ENCODE measurements around the gene EYA2. TPM values are rescaled to one million over a fixed set of nuclear protein-coding genes. Genes with fewer than 3 reads are reported as not detected.

EYA2 gene
- total RNA-seq, 1 donor from 2014 or later: 1.3 TPM

DNA sequence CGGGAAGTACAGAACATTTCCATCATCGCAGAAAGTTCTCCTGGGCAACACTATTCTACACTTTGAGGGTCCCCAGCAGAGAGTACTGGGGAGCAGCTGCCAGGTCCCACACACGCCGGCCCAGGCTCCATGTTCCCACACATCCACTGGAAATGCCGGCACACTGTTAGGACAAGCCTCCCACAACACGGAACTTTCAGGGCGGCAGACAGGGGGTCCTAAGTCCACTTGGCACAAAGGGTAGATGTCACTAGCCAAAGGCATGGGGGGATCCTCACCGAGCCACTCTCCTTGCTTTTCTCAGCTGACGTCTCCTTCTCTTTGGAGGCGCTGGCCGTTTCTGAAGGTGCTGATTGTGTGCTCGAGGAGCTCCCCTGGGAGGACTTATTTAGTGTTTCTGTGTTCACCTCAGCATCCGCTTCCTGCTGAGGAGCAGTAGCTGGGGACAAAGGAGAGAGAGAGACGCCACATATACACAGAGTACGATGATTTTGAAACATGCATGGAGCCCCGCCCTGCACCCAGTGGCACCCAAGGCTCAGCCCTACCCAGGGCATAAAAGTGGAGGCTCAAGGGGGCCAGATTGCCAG is 326.5 kb downstream of the EYA2 start:
- H3K27ac Mint-ChIP-seq (ENCODE audit: unreplicated experiment): no peak overlapping the region

GRCh38 chr20:47222468-47223119 is 328.0 kb downstream of the EYA2 start:
- Mint-ChIP-seq H3K27me3 (ENCODE audit: low read depth) (no peaks in the 10 kb centered on the region), H3K4me1 (peaks cover 8% of the 10 kb centered on the region), H3K9me3 (no peaks in the 10 kb centered on the region), H3K27ac (ENCODE audit: unreplicated experiment) (no peak overlapping the region), H3K4me3 (no peak overlapping the region), H3K36me3 (ENCODE audit: low read depth) (peaks cover 36% of the 10 kb centered on the region)
- TF ChIP-seq CTCF (conservative IDR thresholded peaks at IDR 0.05): no peak
- no peak for DNase-seq (ENCODE audit: low read depth, low spot score)

More for the DNA sequence above, 326.5 kb downstream of the EYA2 start:
- Mint-ChIP-seq H3K4me1 (peaks cover 8% of the 10 kb centered on the region), H3K9me3 (no peaks in the 10 kb centered on the region), H3K27me3 (ENCODE audit: low read depth) (no peaks in the 10 kb centered on the region), H3K4me3 (no peak overlapping the region), H3K36me3 (ENCODE audit: low read depth) (peaks cover 34% of the 10 kb centered on the region)
- TF ChIP-seq CTCF (conservative IDR thresholded peaks at IDR 0.05): no peak
- DNase-seq (ENCODE audit: low read depth, low spot score): no peak

- Mint-ChIP-seq H3K4me1 (peaks cover 8% of the 10 kb centered on the region), H3K27ac (ENCODE audit: unreplicated experiment) (no peak overlapping the region), H3K36me3 (ENCODE audit: low read depth) (peaks cover 29% of the 10 kb centered on the region), H3K27me3 (ENCODE audit: low read depth) (no peaks in the 10 kb centered on the region), H3K4me3 (no peak overlapping the region), H3K9me3 (no peaks in the 10 kb centered on the region)
- TF ChIP-seq CTCF (conservative IDR thresholded peaks at IDR 0.05): no peak
- DNase-seq (ENCODE audit: low read depth, low spot score): no peak
Measured at GRCh38 chr20:47223896-47224295, 329.3 kb downstream of the EYA2 start.

DNA sequence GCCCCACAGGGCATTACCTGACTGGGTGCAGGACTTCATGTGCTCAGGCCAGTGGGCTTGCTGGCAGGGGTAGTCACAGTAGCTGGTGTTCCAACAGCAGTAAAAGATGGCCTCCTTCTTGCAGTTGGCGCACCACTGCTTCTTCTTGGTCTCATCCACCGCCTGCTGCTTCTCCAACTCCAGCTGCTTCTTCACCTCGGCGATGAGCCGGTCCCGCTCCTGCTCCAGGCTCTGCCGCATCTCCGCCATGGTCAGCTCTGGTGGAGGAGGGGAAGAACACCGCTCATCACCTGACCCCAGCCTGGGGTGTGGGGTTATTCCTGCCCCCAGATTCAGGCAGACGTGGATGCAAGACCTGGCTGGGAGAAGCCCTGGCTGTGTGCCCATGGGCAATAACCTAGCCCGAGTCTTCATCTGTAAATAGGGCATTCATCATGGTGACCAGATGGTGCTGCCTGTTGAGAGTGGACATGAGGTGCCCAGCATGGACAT is 329.7 kb downstream of the EYA2 start:
- H3K9me3 Mint-ChIP-seq: no peaks in the 10 kb centered on the region
- peaks cover 29% of the 10 kb centered on the region for H3K36me3 Mint-ChIP-seq (ENCODE audit: low read depth)
- H3K27ac Mint-ChIP-seq (ENCODE audit: unreplicated experiment): peak overlapping the region; percentile 58
- H3K4me3 Mint-ChIP-seq: no peak overlapping the region
- H3K4me1 Mint-ChIP-seq: peaks cover 8% of the 10 kb centered on the region
- H3K27me3 Mint-ChIP-seq (ENCODE audit: low read depth): no peaks in the 10 kb centered on the region
- DNase-seq (ENCODE audit: low read depth, low spot score): no peak
- no peak for TF ChIP-seq CTCF (conservative IDR thresholded peaks at IDR 0.05)

GRCh38 chr20:47224857-47225256 is 330.2 kb downstream of the EYA2 start:
- no peak overlapping the region for H3K27ac Mint-ChIP-seq (ENCODE audit: unreplicated experiment)
- H3K27me3 Mint-ChIP-seq (ENCODE audit: low read depth): no peaks in the 10 kb centered on the region
- H3K4me3 Mint-ChIP-seq: no peak overlapping the region
- peaks cover 25% of the 10 kb centered on the region for H3K36me3 Mint-ChIP-seq (ENCODE audit: low read depth)
- peaks cover 6% of the 10 kb centered on the region for H3K4me1 Mint-ChIP-seq
- no peak for TF ChIP-seq CTCF (conservative IDR thresholded peaks at IDR 0.05)
- no peaks in the 10 kb centered on the region for H3K9me3 Mint-ChIP-seq
- DNase-seq (ENCODE audit: low read depth, low spot score): no peak

All from neural crest cell (in vitro differentiated cells).